ENCODE measurements around the gene SOX18.

GRCh38 chr20:64071341-64072332 lies 22.2 kb upstream of the SOX18 start:
- TF ChIP-seq POLR2AphosphoS5 (IDR thresholded peaks at IDR 0.05) (peak; percentile 75 to 91 (median 80)), POLR2A (IDR thresholded peaks at IDR 0.05) (no peak)
- TF ChIP-seq, protein P1, sequence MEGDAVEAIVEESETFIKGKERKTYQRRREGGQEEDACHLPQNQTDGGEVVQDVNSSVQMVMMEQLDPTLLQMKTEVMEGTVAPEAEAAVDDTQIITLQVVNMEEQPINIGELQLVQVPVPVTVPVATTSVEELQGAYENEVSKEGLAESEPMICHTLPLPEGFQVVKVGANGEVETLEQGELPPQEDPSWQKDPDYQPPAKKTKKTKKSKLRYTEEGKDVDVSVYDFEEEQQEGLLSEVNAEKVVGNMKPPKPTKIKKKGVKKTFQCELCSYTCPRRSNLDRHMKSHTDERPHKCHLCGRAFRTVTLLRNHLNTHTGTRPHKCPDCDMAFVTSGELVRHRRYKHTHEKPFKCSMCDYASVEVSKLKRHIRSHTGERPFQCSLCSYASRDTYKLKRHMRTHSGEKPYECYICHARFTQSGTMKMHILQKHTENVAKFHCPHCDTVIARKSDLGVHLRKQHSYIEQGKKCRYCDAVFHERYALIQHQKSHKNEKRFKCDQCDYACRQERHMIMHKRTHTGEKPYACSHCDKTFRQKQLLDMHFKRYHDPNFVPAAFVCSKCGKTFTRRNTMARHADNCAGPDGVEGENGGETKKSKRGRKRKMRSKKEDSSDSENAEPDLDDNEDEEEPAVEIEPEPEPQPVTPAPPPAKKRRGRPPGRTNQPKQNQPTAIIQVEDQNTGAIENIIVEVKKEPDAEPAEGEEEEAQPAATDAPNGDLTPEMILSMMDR (IDR thresholded peaks at IDR 0.05 in 8 of 11, conservative IDR thresholded peaks at IDR 0.05 in 3 of 11) = no peak

Data from spleen (tissue), 7 donors.